Activated naive CD4-positive, alpha-beta T cell treated with anti-CD3 and anti-CD28 coated beads, Interleukin-2, amount 50 U/mL, for 72 hours (primary cell): Measurements from ENCODE around the gene LGR5. TPM values are rescaled to one million over a fixed set of nuclear protein-coding genes. Genes with fewer than 3 reads are reported as not detected.

Source experiments
- ATAC-seq, 2 donors: fragments of 150-1000 bp; cut with Tn5 transposase; 2 replicates each; pipeline ENCODE4 v1.10.0; 2021; ENCODE audit warnings: mild to moderate bottlenecking in 2 of 2, moderate library complexity in 2 of 2
- DNase-seq, 2 donors: peaks; one replicate each; pipeline ENCODE4 v3.0.0; 2021 to 2022; ENCODE audit warnings: low spot score in 2 of 2
- H3K27ac Mint-ChIP-seq, 2 donors: one replicate each; pipeline ENCODE4 v1.8.0; 2022; ENCODE audit warnings: mild to moderate bottlenecking in 2 of 2, mixed read lengths in 2 of 2
- H3K36me3 Mint-ChIP-seq, 2 donors: one replicate each; pipeline ENCODE4 v1.8.0; 2022; ENCODE audit warnings: mixed read lengths in 2 of 2
- H3K9me3 Mint-ChIP-seq, 2 donors: one replicate each; pipeline ENCODE4 v1.8.0; 2022; ENCODE audit warnings: mixed read lengths in 2 of 2
- total RNA-seq, 2 donors: library from RNA; stranded (reverse); gene quantifications; one replicate each; pipeline ENCODE4 v1.2.3, GENCODE V29; 2022

The LGR5 gene
- total RNA-seq, 2 donors from 2014 or later = not detected

DNA sequence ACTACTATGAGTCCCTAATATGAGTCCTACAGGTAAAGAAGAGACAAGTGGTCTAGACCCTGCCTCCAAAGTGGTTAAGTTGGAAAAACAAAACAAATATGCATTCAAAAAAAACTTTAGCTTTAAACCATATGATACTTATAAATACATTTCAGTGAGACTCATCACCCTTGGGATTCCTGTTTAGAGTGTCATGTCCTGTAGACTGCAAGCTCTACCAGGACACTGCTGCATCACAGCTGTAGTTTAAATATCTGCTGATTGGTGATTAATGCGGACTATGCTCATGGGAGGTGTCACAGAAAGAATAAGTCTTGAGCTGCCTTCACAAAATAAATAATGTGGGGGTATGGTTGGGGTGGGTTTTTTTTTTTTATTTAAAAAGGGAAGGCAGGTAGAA is 8.8 kb upstream of the LGR5 start:
- Mint-ChIP-seq H3K27ac (no peak overlapping the region), H3K9me3 (peaks cover 9 to 12% of the 10 kb centered on the region in 2 donors), H3K36me3 (peaks cover 7% of the 10 kb centered on the region in 2 donors)
- DNase-seq (no peak), ATAC-seq (no peak)

DNA sequence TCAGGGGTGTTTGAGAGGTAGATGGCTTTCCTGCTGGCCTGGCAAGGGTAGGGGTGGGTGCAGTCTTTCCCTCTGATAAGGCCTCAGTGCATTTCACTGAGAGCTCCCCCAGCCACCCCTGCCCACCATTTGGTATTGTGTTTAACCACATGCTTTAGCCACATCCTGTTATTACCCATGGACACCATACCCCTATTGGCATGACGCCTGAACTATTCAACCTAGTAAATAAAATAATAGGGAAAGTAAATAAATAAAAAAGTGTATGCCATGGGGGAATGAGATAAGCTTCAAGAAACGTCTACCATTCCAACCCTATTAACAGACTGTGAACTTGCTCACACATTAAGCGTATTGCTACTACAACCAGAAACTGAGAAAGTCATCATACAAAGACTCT is 7.6 kb upstream of the LGR5 start:
- no peak for ATAC-seq
- H3K36me3 Mint-ChIP-seq = peaks cover 11 to 15% of the 10 kb centered on the region in 2 donors

DNA sequence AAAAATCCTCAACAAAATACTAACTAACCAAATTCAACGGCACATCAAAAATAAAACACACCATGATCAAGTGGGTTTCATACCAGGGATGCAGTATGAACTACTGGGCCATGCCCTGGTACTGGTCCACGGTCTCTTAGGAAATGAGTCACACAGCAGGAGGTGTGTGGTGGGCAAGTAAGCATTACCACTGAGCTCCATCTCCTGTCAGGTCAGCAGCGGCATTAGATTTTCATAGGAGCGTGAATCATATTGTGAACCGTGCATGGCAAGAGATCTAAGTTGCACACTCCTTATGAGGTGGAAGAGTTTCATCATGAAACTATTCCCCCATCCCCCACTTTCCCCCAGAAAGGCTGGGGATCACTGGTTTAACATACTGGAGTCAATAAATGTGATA is 6.7 kb upstream of the LGR5 start:
- no peak overlapping the region for H3K27ac Mint-ChIP-seq
- DNase-seq (no peak), ATAC-seq (no peak)
- peaks cover 22% of the 10 kb centered on the region in 2 donors for H3K9me3 Mint-ChIP-seq
- peaks cover 19 to 22% of the 10 kb centered on the region in 2 donors for H3K36me3 Mint-ChIP-seq

More for the DNA sequence above, 7.6 kb upstream of the LGR5 start:
- no peak overlapping the region for H3K27ac Mint-ChIP-seq
- no peak for DNase-seq
- H3K9me3 Mint-ChIP-seq = peaks cover 16 to 17% of the 10 kb centered on the region in 2 donors

DNA sequence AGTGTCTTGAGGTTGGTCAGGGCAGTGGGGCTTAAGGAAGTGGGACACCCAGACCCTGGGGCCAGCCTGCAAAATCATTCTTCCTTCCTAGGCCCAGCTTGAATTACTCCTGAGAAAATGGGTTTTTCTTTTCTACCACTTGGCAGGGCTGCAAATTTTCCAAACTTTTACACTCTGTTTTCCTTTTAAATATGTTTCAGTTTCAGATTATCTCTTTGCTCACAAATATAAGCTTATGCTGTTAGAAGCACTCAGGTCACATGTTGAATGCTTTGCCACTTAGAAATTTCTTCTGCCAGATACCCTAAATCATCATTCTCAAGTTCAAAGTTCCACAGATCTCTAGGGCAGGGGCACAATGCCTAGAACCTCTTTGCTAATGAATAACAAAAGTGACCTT is 2.9 kb upstream of the LGR5 start:
- ATAC-seq = no peak
- Mint-ChIP-seq H3K27ac (no peak overlapping the region), H3K36me3 (peaks cover 22 to 26% of the 10 kb centered on the region in 2 donors), H3K9me3 (peaks cover 22% of the 10 kb centered on the region in 2 donors)
- DNase-seq = no peak

DNA sequence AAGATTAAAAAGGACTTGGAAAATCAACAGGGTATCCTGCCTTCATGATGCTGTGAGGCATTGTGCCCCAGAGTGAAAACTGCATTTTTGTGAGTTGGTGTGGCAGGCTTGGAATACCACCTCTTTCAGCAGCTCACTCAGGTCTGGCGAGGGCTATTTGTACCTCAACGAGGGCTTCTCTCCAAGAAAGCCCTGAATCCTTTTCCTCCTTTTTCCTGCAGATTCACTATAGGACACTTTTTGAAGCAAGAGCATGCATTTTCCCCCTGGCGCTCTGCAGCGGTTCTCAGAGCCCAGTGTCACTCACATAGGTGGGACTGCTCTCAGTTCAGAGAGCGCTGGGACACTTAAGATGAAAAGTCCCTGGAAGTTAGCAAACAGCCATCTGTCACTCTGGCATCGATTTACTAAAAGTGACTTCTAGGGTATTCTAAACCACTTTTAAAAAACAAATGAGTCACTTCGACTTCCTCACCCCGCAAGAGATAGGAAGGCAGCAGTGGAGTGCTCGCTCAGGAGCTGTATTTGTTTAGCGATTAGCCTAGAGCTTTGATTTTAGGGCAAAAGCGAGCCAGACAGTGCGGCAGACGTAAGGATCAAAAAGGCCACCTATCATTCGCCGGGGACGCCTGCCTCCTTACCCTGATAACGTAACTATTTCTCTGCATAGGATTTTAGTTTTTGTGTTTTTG is 782 bp upstream of the LGR5 start:
- Mint-ChIP-seq H3K27ac (no peak overlapping the region), H3K9me3 (peaks cover 22% of the 10 kb centered on the region in 2 donors), H3K36me3 (peaks cover 22 to 26% of the 10 kb centered on the region in 2 donors)
- DNase-seq (peak in 1 of 2 donors; percentile 7), ATAC-seq (peak in 1 of 2 donors; percentile 50)

DNA sequence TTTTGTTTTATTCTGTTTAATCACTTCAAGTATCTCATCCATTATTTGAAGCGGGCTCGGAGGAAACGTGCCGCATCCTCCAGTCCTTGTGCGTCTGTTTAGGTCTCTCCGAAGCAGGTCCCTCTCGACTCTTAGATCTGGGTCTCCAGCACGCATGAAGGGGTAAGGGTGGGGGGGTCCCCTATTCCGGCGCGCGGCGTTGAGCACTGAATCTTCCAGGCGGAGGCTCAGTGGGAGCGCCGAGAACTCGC is 311 bp upstream of the LGR5 start:
- Mint-ChIP-seq H3K9me3 (peaks cover 17 to 22% of the 10 kb centered on the region in 2 donors), H3K36me3 (peaks cover 22 to 26% of the 10 kb centered on the region in 2 donors), H3K27ac (no peak overlapping the region)
- no peak for DNase-seq
- ATAC-seq = peak in 1 of 2 donors; percentile 48

- no peak for ATAC-seq
- peaks cover 19 to 23% of the 10 kb centered on the region in 2 donors for H3K36me3 Mint-ChIP-seq
- DNase-seq = peak in 1 of 2 donors; percentile 5
- H3K9me3 Mint-ChIP-seq = peaks cover 14 to 17% of the 10 kb centered on the region in 2 donors
- H3K27ac Mint-ChIP-seq = no peak overlapping the region
Observed at GRCh38 chr12:71440345-71440762, 756 bp downstream of the LGR5 start.

DNA sequence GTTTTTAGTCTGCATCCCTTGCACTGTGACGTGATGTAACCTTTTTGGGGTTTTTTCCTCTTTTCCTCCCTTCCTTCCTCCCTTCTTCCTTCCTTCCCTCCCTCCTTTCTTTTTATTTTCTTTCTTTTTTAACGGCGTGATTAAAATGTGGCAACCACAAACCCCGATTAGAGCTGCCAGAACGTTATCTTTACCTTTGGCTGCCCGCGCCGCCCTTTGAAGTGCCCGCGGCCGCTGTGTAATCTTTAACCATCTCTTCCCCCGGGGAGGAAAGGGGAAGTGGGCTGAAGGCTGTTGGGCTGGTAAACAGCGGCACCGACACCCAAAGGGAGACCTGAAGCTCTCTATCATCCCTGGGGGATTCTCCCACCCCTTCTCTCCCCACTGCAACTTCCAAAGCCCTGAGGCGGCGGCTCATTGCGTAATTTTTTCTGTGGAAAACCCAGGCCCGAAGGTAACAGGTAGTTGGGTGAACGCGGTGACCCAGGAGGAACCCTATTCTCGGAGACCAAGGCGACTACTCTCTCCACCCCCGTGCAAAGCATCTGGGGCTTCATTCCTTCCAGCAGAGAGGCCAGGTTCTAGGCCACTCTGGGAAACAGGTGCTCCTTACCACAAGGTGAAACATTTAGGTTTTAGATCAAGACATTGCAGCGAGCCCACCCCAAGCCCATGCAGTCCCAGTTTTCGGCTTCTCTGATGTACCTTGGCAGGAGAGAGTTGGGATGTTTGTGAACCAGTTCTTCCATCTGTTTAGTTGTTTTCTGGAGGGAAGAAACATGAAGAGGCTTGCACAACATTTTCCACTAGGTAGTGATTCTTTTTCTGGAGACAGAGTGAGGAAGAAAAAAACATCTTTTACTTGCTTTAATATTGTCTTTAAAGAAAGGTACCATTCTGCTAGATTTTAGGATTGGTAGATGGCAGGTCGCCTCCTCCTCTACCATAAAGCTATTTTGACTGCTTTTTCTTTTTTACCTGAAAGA is 1.5 kb downstream of the LGR5 start:
- ATAC-seq (peak in 1 of 2 donors; percentile 47), DNase-seq (peak in 1 of 2 donors; percentile 7)
- Mint-ChIP-seq H3K36me3 (peaks cover 13 to 19% of the 10 kb centered on the region in 2 donors), H3K27ac (no peak overlapping the region), H3K9me3 (peaks cover 10 to 11% of the 10 kb centered on the region in 2 donors)

DNA sequence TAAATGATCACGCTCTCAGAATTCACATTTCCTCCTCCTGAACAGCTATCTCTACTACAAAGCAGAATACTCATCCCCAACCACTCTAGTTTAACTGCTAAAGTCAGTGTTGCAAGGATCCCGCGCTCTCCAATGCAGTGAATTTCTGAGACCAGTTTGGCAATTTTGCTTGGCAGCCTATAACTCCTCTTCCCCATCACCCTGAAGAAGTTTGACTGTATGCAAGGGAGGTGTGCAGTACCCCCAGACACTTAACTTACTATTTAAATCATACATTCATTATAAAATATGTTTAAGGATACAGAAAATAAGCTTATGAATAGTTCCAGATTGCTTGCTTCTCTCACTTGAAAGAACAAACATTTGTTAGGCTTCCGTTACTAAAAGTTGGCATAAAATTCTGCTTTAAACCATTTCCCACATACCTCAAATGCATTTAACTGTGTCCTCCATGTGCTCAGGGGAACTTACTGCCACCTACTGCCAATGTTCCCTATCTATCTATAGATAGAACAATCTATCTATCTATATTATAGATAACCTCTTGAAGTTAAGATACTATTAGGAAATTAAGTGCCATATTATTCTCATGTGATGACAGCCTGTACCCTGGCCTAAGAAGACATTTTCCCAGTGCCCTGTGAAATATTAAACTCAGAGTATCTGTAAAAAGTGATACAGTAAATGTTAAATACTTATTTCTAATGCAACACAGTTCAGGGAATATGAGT is 2.4 kb downstream of the LGR5 start:
- no peak overlapping the region for H3K27ac Mint-ChIP-seq
- no peak for ATAC-seq
- peaks cover 7 to 14% of the 10 kb centered on the region in 2 donors for H3K36me3 Mint-ChIP-seq

DNA sequence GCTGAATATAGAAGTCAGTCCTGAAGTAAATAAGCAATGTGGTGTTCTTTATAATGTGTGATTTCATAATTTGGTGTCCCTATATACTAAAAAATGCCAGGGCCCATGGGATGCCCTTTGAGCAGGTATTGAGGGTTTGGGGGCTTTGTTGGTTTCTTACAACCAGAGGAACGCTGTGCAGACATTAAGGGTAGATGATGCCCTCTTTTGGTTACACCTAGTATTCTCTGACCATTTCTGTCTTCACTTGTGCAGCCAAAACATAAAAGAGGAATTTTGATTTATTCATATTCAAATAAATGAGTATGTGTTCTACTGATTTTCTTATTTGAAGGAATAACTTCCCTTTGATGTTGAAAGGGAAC is 3.0 kb downstream of the LGR5 start:
- DNase-seq (no peak), ATAC-seq (no peak)
- peaks cover 2 to 9% of the 10 kb centered on the region in 2 donors for H3K36me3 Mint-ChIP-seq
- no peak overlapping the region for H3K27ac Mint-ChIP-seq
- H3K9me3 Mint-ChIP-seq = peaks cover 0 to under 1% of the 10 kb centered on the region in 2 donors

More for the DNA sequence above, 2.4 kb downstream of the LGR5 start:
- peaks cover 5 to 6% of the 10 kb centered on the region in 2 donors for H3K9me3 Mint-ChIP-seq
- no peak for DNase-seq

DNA sequence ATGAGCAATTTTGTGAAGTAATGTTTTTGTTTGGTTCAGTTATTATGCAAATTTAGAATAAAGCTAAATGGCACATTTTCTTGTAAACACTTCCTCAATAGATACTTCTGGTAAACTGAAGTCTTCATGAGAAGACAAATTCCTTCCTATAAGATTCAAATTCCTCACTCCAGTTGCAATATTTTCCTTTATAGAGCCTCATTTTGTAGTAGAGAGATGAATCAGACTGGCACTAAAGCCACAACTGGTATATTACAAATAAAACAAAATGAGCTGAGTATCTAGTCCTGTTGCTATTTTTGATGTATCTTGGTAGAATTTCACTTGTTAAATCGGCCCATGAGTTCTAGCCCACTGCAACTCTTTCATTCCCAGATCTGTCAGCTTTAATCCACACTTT is 5.5 kb downstream of the LGR5 start:
- no peak for ATAC-seq
- DNase-seq = no peak
- peaks cover 0 to 6% of the 10 kb centered on the region in 2 donors for H3K36me3 Mint-ChIP-seq
- no peak overlapping the region for H3K27ac Mint-ChIP-seq
- H3K9me3 Mint-ChIP-seq = no peaks in the 10 kb centered on the region

GRCh38 chr12:71447691-71448132 is 8.1 kb downstream of the LGR5 start:
- no peak for ATAC-seq
- H3K9me3 Mint-ChIP-seq = peaks cover 0 to 7% of the 10 kb centered on the region in 2 donors
- DNase-seq = no peak
- H3K36me3 Mint-ChIP-seq = no peaks in the 10 kb centered on the region
- no peak overlapping the region for H3K27ac Mint-ChIP-seq

- DNase-seq = no peak
- Mint-ChIP-seq H3K36me3 (no peaks in the 10 kb centered on the region), H3K9me3 (peaks cover 0 to 7% of the 10 kb centered on the region in 2 donors), H3K27ac (no peak overlapping the region)
- ATAC-seq = no peak
Observed at GRCh38 chr12:71448150-71448581, 8.6 kb downstream of the LGR5 start.

DNA sequence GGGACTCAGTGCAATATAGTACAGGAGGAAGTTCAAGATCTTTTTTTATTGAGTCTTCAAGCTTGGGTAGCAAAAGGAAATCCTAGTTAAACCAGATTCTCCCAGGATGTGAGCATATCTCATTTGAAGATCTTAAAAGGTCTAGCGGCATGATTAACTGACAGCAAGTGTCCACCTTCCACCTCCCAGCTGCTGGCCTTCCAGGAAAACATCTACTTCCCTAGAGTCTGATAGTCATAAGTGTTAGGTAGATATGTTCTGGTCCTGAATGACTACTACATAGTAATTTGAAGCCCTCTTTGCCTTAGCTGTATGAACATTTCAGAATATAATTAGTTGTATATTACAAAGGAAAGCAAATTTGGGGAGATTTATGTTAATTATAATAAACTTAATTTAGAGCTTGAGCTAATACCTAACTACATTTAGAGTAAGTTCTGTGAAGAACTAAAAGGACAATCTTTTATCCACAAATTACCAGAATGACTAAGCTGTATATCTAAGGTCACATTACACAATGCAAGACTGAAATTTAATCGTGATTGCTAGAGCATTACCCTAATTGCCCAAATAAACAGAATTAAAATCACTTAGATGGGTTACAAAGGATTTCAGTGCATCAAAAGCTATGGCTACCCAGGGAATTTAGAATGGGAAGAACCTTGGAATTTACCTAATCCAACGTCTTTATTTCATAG is 9.9 kb downstream of the LGR5 start:
- DNase-seq = no peak
- Mint-ChIP-seq H3K27ac (no peak overlapping the region), H3K36me3 (no peaks in the 10 kb centered on the region), H3K9me3 (peaks cover 0 to 7% of the 10 kb centered on the region in 2 donors)
- no peak for ATAC-seq

DNA sequence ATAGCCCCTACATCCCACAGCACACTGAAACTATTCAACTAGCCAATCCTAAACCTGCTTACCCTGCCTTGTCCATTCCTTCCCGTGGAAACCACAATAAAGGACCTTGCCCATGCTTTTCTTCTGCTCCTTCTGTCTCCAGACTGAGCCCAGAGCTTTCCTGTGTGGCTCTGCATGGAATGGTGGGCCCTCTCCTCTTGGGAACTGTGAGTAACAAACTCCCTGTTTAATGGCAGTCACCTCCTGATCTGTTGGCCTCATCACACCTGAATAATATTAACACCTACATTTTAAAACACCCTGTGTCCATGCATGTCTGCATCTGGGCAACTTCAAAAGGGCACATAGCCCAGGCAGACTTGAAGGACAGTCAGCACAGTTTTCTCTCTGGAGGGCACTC is 12.4 kb downstream of the LGR5 start:
- no peaks in the 10 kb centered on the region for H3K36me3 Mint-ChIP-seq
- H3K27ac Mint-ChIP-seq = no peak overlapping the region

GRCh38 chr12:71455028-71455737 is 15.6 kb downstream of the LGR5 start:
- ATAC-seq (no peak), DNase-seq (no peak)
- H3K36me3 Mint-ChIP-seq = no peaks in the 10 kb centered on the region
- no peak overlapping the region for H3K27ac Mint-ChIP-seq
- H3K9me3 Mint-ChIP-seq = peaks cover 0 to 7% of the 10 kb centered on the region in 2 donors

More for the DNA sequence above, 12.4 kb downstream of the LGR5 start:
- peaks cover 0 to 7% of the 10 kb centered on the region in 2 donors for H3K9me3 Mint-ChIP-seq
- no peak for DNase-seq
- ATAC-seq = no peak
